ENCODE measurements around the gene CRYBA4.

Gene CRYBA4

GRCh38 chr22:26621663-26622062 lies at the start of gene CRYBA4:
TSS of gene CRYBA4 (plus strand) at chr22:26621963. CDS start at chr22:26622597, 634 bp downstream.
- no peak for DNase-seq

- DNase-seq: no peak
Measured at GRCh38 chr22:26573026-26573662, 48.6 kb upstream of the CRYBA4 start.

GRCh38 chr22:26574001-26574723 lies 47.6 kb upstream of the CRYBA4 start:
- no peak for DNase-seq

GRCh38 chr22:26576026-26576680 lies 45.6 kb upstream of the CRYBA4 start:
- no peak for DNase-seq

GRCh38 chr22:26577081-26577480 lies 44.7 kb upstream of the CRYBA4 start:
- DNase-seq: no peak

- DNase-seq: no peak
Measured at GRCh38 chr22:26579331-26579886, 42.4 kb upstream of the CRYBA4 start.

- DNase-seq: no peak
Measured at GRCh38 chr22:26580240-26580962, 41.4 kb upstream of the CRYBA4 start.

- no peak for DNase-seq
Measured at GRCh38 chr22:26581026-26581425, 40.7 kb upstream of the CRYBA4 start.

GRCh38 chr22:26581633-26582168 lies 40.1 kb upstream of the CRYBA4 start:
- DNase-seq: no peak

GRCh38 chr22:26584010-26584409 lies 37.8 kb upstream of the CRYBA4 start:
- DNase-seq: no peak

- DNase-seq: no peak
Measured at GRCh38 chr22:26585104-26585790, 36.5 kb upstream of the CRYBA4 start.

GRCh38 chr22:26586556-26587325 lies 35.0 kb upstream of the CRYBA4 start:
- DNase-seq: no peak

- DNase-seq: no peak
Measured at GRCh38 chr22:26587991-26588613, 33.7 kb upstream of the CRYBA4 start.

- no peak for DNase-seq
Measured at GRCh38 chr22:26588729-26589366, 32.9 kb upstream of the CRYBA4 start.

GRCh38 chr22:26589367-26589844 lies 32.4 kb upstream of the CRYBA4 start:
- DNase-seq: no peak

- DNase-seq: peak; percentile 56
Measured at GRCh38 chr22:26589845-26590736, 31.7 kb upstream of the CRYBA4 start, which contains the start of gene TPST2. TSS of gene TPST2 (minus strand) at chr22:26590132. CDS start at chr22:26541630, 48,502 bp downstream.

GRCh38 chr22:26592421-26592891 lies 29.3 kb upstream of the CRYBA4 start:
- DNase-seq: no peak

- DNase-seq: no peak
Measured at GRCh38 chr22:26593763-26594162, 28.0 kb upstream of the CRYBA4 start.

- DNase-seq: no peak
Measured at GRCh38 chr22:26597026-26597425, 24.7 kb upstream of the CRYBA4 start.

Data from NCI-H2029 (cell line).